Mucosa of descending colon (tissue), 3 donors: ENCODE results near the gene KLF12. TPM values are rescaled to one million over a fixed set of nuclear protein-coding genes. Genes with fewer than 3 reads are reported as not detected.

Experiments used
- ATAC-seq: fragments of 200-7000 bp; cut with Tn5 transposase; one replicate; pipeline ENCODE4 v1.9.1; 2020; ENCODE audit warnings: mild to moderate bottlenecking, moderate library complexity
- DNase-seq, 3 donors: peaks; one replicate each; pipeline ENCODE4 v3.0.0-alpha.2; 2020
- H3K36me3 ChIP-seq: fragments of 200-600 bp; one replicate; pipeline ENCODE4 v1.8.0; 2021; ENCODE audit warnings: low read depth, mild to moderate bottlenecking
- H3K4me1 ChIP-seq: fragments of 200-600 bp; one replicate; pipeline ENCODE4 v1.8.0; 2021; ENCODE audit warnings: low read depth, mild to moderate bottlenecking
- H3K4me3 ChIP-seq: fragments of 200-600 bp; one replicate; pipeline ENCODE4 v1.8.0; 2021; ENCODE audit warnings: mild to moderate bottlenecking
- H3K9me3 ChIP-seq: fragments of 200-600 bp; one replicate; pipeline ENCODE4 v1.8.0; 2021; ENCODE audit warnings: mild to moderate bottlenecking
- intact Hi-C, 2 donors: fragments of 100-400 bp; cut with DNase I in 1 of 2; cut with micrococcal nuclease in 1 of 2; formaldehyde crosslinking; loops; one replicate each; pipeline versions ENCODE4 v1.11.0 to v1.11.1; 2022; cut with DNase I, micrococcal nuclease
- total RNA-seq, 3 donors: library from RNA; stranded (reverse); fragmentation: NEBNext Ultra II Directional in 2 of 3; extraction: Animal tissue kit (Norgen Biotek cat#: 25700) in 2 of 3; gene quantifications; one replicate each; pipeline versions ENCODE4 v1.2.1 to v1.2.4, GENCODE V29; 2021 to 2023
- TF ChIP-seq, protein P1 (sequence below): fragments of 200-600 bp; IDR thresholded peaks from one replicate; pipeline ENCODE4 v1.8.0; 2022; ENCODE audit warnings: antibody characterized with exemption, mild to moderate bottlenecking
- donor health status: DM: no; HTN: no; CAD: no; lungs with moderate emphysema.
- donor health status: DM: no; HTN: no; CAD: no.
- donor health status: DM: no; HTN: yes; CAD: no.

KLF12 gene
- total RNA-seq, 3 donors from 2014 or later: 7.4 to 14.1 (median 10.5) TPM

GRCh38 chr13:74111399-74111798 lies 22.8 kb downstream of the KLF12 start:
- no peak for ATAC-seq
- intact Hi-C loops: no loop called here
- Histone ChIP-seq H3K4me1 (no peaks in the 10 kb centered on the region), H3K36me3 (no peaks in the 10 kb centered on the region), H3K4me3 (no peak overlapping the region), H3K9me3 (no peaks in the 10 kb centered on the region)
- TF ChIP-seq, protein P1, sequence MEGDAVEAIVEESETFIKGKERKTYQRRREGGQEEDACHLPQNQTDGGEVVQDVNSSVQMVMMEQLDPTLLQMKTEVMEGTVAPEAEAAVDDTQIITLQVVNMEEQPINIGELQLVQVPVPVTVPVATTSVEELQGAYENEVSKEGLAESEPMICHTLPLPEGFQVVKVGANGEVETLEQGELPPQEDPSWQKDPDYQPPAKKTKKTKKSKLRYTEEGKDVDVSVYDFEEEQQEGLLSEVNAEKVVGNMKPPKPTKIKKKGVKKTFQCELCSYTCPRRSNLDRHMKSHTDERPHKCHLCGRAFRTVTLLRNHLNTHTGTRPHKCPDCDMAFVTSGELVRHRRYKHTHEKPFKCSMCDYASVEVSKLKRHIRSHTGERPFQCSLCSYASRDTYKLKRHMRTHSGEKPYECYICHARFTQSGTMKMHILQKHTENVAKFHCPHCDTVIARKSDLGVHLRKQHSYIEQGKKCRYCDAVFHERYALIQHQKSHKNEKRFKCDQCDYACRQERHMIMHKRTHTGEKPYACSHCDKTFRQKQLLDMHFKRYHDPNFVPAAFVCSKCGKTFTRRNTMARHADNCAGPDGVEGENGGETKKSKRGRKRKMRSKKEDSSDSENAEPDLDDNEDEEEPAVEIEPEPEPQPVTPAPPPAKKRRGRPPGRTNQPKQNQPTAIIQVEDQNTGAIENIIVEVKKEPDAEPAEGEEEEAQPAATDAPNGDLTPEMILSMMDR: no peak
- no peak for DNase-seq

- TF ChIP-seq, protein P1: no peak
- Histone ChIP-seq H3K4me3 (no peak overlapping the region), H3K4me1 (no peaks in the 10 kb centered on the region), H3K36me3 (no peaks in the 10 kb centered on the region), H3K9me3 (no peaks in the 10 kb centered on the region)
- ATAC-seq: peak; percentile 89
- intact Hi-C loops: no loop called here
- peak in 2 of 3 donors; percentile 38 to 41 for DNase-seq
Measured at GRCh38 chr13:74110053-74110452, 24.2 kb downstream of the KLF12 start.

DNA sequence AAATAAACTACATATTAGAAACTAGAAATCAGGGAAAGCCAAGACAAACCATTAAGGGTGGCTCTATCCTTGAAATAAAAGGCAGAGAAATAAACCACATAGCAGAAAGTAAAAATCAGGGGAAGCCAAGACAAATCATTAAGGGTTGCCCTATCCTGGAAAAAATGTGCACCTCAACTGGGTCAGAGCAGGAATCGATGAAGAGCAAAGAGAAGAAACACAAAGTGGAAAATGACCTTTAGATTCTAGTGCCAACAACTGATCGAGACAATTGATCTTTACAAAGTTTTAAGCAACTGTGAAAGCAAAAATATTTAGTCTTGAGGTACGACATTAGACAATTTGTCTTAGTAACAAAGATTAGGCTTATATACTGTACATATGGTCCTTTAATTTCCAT lies 26.6 kb downstream of the KLF12 start:
- no peak overlapping the region for H3K4me3 ChIP-seq
- TF ChIP-seq, protein P1: no peak
- ATAC-seq (no peak), DNase-seq (no peak)
- H3K36me3 ChIP-seq: no peaks in the 10 kb centered on the region
- H3K4me1 ChIP-seq: no peaks in the 10 kb centered on the region
- H3K9me3 ChIP-seq: no peaks in the 10 kb centered on the region
- intact Hi-C loops: no loop called here

GRCh38 chr13:74105871-74106270 lies 28.3 kb downstream of the KLF12 start:
- intact Hi-C loops: no loop called here
- no peaks in the 10 kb centered on the region for H3K4me1 ChIP-seq
- DNase-seq: no peak
- no peaks in the 10 kb centered on the region for H3K36me3 ChIP-seq
- TF ChIP-seq, protein P1: no peak
- no peak overlapping the region for H3K4me3 ChIP-seq
- H3K9me3 ChIP-seq: peaks cover 4% of the 10 kb centered on the region
- ATAC-seq: no peak

DNA sequence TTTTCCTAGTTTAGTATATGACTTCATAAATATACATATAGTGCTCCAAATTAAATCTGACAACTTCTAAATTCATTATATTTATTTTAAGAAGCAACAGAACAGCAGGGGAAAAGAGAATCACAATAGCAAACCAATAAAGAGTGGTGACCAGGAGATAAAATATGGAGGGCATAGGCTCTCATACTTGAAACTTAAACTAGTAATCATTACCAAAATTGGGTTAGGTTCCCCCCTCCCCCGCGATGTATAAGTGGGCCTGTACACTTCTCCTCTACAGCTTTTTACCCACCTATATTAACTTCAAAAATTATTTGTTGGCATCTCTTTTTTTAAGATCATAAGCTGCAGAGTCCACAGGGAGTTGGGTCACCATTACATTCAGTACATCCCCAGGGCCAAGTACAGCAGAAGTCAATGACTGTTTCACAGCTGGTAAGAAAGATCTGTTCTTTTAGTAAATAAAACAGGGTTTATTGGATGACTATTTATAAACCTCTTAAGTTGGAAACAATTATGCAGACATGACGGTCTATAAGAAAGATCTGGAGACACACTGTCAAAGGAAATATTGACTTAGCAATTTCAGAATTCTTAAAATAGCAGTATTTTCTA lies 29.4 kb downstream of the KLF12 start:
- TF ChIP-seq, protein P1: no peak
- Histone ChIP-seq H3K4me1 (no peaks in the 10 kb centered on the region), H3K36me3 (no peaks in the 10 kb centered on the region), H3K4me3 (no peak overlapping the region), H3K9me3 (peaks cover 4% of the 10 kb centered on the region)
- intact Hi-C loops: no loop called here
- no peak for ATAC-seq
- no peak for DNase-seq
